ENCODE measurements around the gene DPM2.
A peak's percentile ranks its signal among the peaks of the same experiment; 100 is the strongest.

Gene DPM2

DNA sequence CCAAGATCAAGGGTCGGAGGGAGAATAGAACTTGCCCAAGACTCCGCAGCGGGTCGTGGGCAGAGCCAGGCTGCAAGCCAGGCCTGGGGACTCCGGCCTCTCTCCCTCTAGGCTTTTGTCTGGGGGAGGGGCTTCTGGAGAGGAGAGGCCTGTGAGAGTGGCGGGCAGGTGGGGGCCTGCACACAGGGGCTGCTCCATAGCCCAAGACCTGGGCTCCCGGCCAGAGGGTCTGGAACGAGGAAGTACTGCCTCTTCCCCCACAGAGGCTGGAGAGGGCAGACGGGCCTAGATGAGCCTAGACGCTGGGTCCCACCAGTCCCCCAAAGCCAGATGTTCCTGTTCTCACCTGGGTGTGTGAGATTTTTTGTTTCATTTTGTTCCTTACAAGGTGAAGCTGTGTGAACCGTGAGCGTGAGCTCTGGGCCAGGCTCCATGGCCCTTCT, 33.1 kb downstream of the DPM2 start:
- H3K27me3 ChIP-seq (ENCODE audit: low read length) = no peaks in the 10 kb centered on the region
- H3K27ac ChIP-seq (ENCODE audit: low read depth, low read length) = no peak overlapping the region
- H2AFZ ChIP-seq (ENCODE audit: low read depth, low read length, severe bottlenecking) = no peak overlapping the region
- no peaks in the 10 kb centered on the region for H3K36me3 ChIP-seq (ENCODE audit: low read length)
- H3K9me3 ChIP-seq (ENCODE audit: insufficient read depth, low read length) = no peaks in the 10 kb centered on the region
- no peak overlapping the region for H3K9ac ChIP-seq (ENCODE audit: low read length)
- TF ChIP-seq, protein P1, sequence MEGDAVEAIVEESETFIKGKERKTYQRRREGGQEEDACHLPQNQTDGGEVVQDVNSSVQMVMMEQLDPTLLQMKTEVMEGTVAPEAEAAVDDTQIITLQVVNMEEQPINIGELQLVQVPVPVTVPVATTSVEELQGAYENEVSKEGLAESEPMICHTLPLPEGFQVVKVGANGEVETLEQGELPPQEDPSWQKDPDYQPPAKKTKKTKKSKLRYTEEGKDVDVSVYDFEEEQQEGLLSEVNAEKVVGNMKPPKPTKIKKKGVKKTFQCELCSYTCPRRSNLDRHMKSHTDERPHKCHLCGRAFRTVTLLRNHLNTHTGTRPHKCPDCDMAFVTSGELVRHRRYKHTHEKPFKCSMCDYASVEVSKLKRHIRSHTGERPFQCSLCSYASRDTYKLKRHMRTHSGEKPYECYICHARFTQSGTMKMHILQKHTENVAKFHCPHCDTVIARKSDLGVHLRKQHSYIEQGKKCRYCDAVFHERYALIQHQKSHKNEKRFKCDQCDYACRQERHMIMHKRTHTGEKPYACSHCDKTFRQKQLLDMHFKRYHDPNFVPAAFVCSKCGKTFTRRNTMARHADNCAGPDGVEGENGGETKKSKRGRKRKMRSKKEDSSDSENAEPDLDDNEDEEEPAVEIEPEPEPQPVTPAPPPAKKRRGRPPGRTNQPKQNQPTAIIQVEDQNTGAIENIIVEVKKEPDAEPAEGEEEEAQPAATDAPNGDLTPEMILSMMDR (IDR thresholded peaks at IDR 0.05; ENCODE audit: insufficient read depth, low read length, poor library complexity, severe bottlenecking) = no peak
- H3K9me2 ChIP-seq (replicated peaks; ENCODE audit: insufficient read depth, low read length) = no peaks in the 10 kb centered on the region
- H3K79me2 ChIP-seq (ENCODE audit: insufficient read depth, low read length) = no peaks in the 10 kb centered on the region
- no peaks in the 10 kb centered on the region for H3F3A ChIP-seq (ENCODE audit: insufficient read depth)
- no peak overlapping the region for H3K4me2 ChIP-seq (ENCODE audit: low read depth, low read length, poor library complexity, severe bottlenecking)
- no peak overlapping the region for H3K4me3 ChIP-seq (ENCODE audit: insufficient read depth, low read length, poor library complexity, severe bottlenecking)
- H4K20me1 ChIP-seq (ENCODE audit: low read depth, low read length) = no peaks in the 10 kb centered on the region

DNA sequence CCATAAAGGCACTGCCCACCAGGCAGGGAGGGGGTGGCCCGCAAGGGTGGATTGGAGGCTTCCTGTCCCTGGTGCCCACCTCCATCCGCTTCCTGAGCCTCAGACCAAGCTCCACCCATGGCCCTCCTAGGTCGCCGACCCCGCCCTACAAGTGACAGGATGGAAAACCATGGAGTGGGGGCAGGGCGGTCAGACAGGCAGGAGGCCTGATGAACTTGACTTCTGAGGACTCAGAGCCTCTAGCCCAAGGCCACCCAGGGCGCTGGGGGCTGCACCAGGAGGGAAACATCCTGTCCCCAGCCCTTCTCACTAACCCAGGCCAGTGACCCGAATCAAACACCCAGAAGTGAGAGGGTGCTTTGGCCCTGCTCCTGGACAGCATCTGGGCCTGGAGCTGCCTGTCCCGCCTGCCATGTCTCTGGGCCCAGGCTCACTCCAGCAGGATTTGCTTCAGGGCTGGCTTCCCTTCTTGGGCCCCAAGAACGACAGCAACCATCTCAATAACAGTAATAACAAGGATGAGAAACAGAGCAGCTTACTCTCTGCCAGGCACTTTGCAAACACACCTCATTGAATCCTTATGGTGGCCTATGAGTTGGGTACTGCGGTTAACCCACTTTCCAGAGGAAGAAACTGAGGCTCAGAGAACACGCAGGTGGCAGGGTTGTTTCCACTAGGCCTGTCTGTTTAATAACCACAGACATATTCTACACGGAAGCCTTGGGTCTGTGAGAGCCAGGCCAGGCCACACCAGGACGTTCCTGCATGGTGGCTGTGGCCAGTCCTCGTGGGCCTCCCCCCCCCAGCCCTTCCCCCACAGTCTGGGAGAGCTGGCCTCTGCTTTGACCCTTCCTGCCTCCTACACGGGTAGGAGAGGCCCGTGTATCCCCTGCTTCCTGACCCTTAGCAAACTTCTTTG, 33.8 kb downstream of the DPM2 start:
- no peak overlapping the region for H3K27ac ChIP-seq (ENCODE audit: low read depth, low read length)
- H3K4me3 ChIP-seq (ENCODE audit: insufficient read depth, low read length, poor library complexity, severe bottlenecking) = no peak overlapping the region
- H2AFZ ChIP-seq (ENCODE audit: low read depth, low read length, severe bottlenecking) = no peak overlapping the region
- H3K4me2 ChIP-seq (ENCODE audit: low read depth, low read length, poor library complexity, severe bottlenecking) = no peak overlapping the region
- no peaks in the 10 kb centered on the region for H3K27me3 ChIP-seq (ENCODE audit: low read length)
- H3K9me2 ChIP-seq (replicated peaks; ENCODE audit: insufficient read depth, low read length) = no peaks in the 10 kb centered on the region
- H3K36me3 ChIP-seq (ENCODE audit: low read length) = no peaks in the 10 kb centered on the region
- H3K79me2 ChIP-seq (ENCODE audit: insufficient read depth, low read length) = no peaks in the 10 kb centered on the region
- H4K20me1 ChIP-seq (ENCODE audit: low read depth, low read length) = no peaks in the 10 kb centered on the region
- H3K9me3 ChIP-seq (ENCODE audit: insufficient read depth, low read length) = no peaks in the 10 kb centered on the region
- TF ChIP-seq EZH2phosphoT487 (conservative IDR thresholded peaks at IDR 0.05; ENCODE audit: low read length) = no peak
- TF ChIP-seq, protein P1 (IDR thresholded peaks at IDR 0.05; ENCODE audit: insufficient read depth, low read length, poor library complexity, severe bottlenecking) = no peak
- no peaks in the 10 kb centered on the region for H3F3A ChIP-seq (ENCODE audit: insufficient read depth)
- H3K9ac ChIP-seq (ENCODE audit: low read length) = no peak overlapping the region

DNA sequence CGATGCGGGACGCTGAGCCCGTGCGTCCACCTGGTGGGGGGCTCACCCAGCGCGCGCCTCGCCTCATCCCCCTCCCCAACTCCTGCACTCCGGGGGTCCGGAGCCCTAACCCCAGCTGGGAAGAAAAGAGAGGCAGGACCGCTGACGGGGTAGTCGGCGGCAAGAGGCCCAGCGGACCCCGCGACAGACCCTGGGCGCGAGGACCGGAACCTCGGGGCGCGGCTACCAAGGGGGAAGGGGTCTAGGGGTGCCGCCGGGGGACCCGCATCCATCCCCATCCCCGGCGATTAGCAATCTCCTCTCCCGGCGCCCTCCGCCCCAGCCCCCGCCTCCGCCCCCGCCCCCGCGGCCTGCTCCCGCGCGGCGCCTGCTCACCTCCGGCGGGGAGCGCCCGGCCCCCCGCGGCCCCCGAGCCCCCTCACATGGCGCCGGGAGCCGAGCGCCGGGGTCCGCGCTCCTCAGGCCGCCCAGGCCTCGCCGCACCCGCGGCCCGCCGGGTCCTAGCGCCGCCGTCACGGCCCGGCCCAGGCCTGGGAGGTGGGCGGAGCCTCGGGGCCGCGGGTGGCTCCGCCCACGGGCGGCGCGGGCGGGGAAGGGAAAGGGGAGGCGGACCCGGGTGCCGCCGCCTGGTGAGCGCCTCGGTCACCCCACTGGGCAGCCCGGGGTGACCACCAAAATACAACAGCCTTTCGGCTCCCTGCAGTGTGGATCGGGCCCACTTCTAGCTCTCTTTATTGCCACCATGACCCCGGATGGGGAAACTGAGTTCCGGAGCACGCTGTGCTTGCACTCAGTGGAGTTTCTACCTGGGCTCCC, 38.3 kb downstream of the DPM2 start, which contains the start of gene ST6GALNAC6:
Gene ST6GALNAC6 (minus strand): TSS at position 476 of the 816 bp plus-strand sequence. CDS start 1,622 bp downstream, outside the sequence.
- H2AFZ ChIP-seq (ENCODE audit: low read depth, low read length, severe bottlenecking) = peak within 1 kb of the TSS; percentile 68
- no peaks in the 10 kb centered on the region for H3K27me3 ChIP-seq (ENCODE audit: low read length)
- H3K9me3 ChIP-seq (ENCODE audit: insufficient read depth, low read length) = no peaks in the 10 kb centered on the region
- no peak within 1 kb of the TSS for H3K27ac ChIP-seq (ENCODE audit: low read depth, low read length)
- no peaks in the 10 kb centered on the region for H3K36me3 ChIP-seq (ENCODE audit: low read length)
- 0 out of 2 replicates have a peak, but pooled peaks cover 4% of the 10 kb centered on the region for H3F3A ChIP-seq (ENCODE audit: insufficient read depth)
- no peaks in the 10 kb centered on the region for H3K79me2 ChIP-seq (ENCODE audit: insufficient read depth, low read length)
- no peak for TF ChIP-seq EZH2phosphoT487 (conservative IDR thresholded peaks at IDR 0.05; ENCODE audit: low read length)
- TF ChIP-seq, protein P1 (IDR thresholded peaks at IDR 0.05; ENCODE audit: insufficient read depth, low read length, poor library complexity, severe bottlenecking) = no peak
- no peaks in the 10 kb centered on the region for H3K9me2 ChIP-seq (replicated peaks; ENCODE audit: insufficient read depth, low read length)
- peak within 1 kb of the TSS; percentile 70 for H3K4me3 ChIP-seq (ENCODE audit: insufficient read depth, low read length, poor library complexity, severe bottlenecking)
- peak within 1 kb of the TSS; percentile 65 for H3K9ac ChIP-seq (ENCODE audit: low read length)
- no peaks in the 10 kb centered on the region for H4K20me1 ChIP-seq (ENCODE audit: low read depth, low read length)
- peak within 1 kb of the TSS; percentile 80 for H3K4me2 ChIP-seq (ENCODE audit: low read depth, low read length, poor library complexity, severe bottlenecking)
